GM12878 (cell line): Measurements from ENCODE around the gene CIP2A. TPM values are rescaled to one million over a fixed set of nuclear protein-coding genes. Genes with fewer than 3 reads are reported as not detected.

Experiments used
- BACH1 ChIP-seq: fragments of 450-650 bp; IDR thresholded peaks from 2 replicates; pipeline ENCODE4 v1.6.1; 2017; ENCODE audit warnings: mild to moderate bottlenecking, borderline replicate concordance
- IRF3 ChIP-seq: fragments of 450-650 bp; IDR thresholded peaks from 2 replicates; pipeline ENCODE4 v1.6.1; 2014; ENCODE audit warnings: mild to moderate bottlenecking
- MLLT1 ChIP-seq: fragments of 450-650 bp; IDR thresholded peaks from 2 replicates; pipeline ENCODE4 v1.6.1; 2016; ENCODE audit warnings: mild to moderate bottlenecking
- NFXL1 ChIP-seq: fragments of 450-650 bp; IDR thresholded peaks from 2 replicates; pipeline ENCODE4 v1.6.1; 2017; ENCODE audit warnings: antibody characterized with exemption, mild to moderate bottlenecking, borderline replicate concordance
- polyA plus RNA-seq, 11 experiments: library from polyadenylated mRNA; depleted of rRNA in 4 of 11; unstranded in 6 of 11; stranded (reverse) in 5 of 11; fragments of >200 nt; fragmentation: Nextera tagmentation in 4 of 11; fragmentation: Illumina TruSeq in 1 of 11; extraction: Ambion mirVana in 4 of 11; extraction: Trizol in 1 of 11; gene quantifications; 1 replicate in 1 of 11; 2 replicates in 10 of 11; pipeline versions ENCODE4 v1.2.1 to v1.2.3, GENCODE V29; 2011 to 2016; ENCODE audit warnings: inconsistent platforms in 2 of 11, missing spikeins in 2 of 11, low read depth in 1 of 11
- total RNA-seq, 4 experiments: library from RNA; depleted of rRNA in 3 of 4; stranded (reverse); fragments of >200 nt in 3 of 4; fragmentation: Illumina TruSeq in 1 of 4; extraction: Trizol in 1 of 4; gene quantifications; 2 replicates each; pipeline versions ENCODE4 v1.2.1 to v1.2.3, GENCODE V29; 2013 to 2021
- TF ChIP-seq, protein P1 (sequence below): fragments of 450-650 bp; formaldehyde crosslinking; IDR thresholded peaks from 2 replicates; pipeline ENCODE4 v1.5.0; 2022; ENCODE audit warnings: mild to moderate bottlenecking, missing genetic modification characterization

Gene CIP2A
- total and polyA plus RNA-seq, 10 of the 15 experiments (the other 5 are each of a cell fraction or from before 2014, with no cell fraction given), result 12.5 to 29.7 (median 26.5) TPM

DNA sequence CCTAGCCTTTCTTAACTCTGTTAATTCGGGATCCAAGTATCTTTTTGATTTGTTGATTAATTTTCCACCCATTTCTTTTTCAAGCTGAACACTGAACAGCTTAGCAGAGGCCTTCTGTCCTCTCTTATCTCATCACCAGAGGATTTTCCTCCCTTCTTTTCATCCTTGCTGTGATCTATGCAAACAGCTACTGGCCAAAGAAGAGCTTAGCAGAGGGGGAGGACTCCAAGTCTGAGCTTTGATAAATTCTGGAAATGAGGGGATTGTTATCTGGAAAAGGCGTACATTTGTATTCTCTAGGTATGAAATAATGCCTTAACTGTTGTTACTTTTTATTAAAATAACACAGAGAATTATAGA lies 13.7 kb upstream of the CIP2A start (continued):
- TF ChIP-seq, protein P1, sequence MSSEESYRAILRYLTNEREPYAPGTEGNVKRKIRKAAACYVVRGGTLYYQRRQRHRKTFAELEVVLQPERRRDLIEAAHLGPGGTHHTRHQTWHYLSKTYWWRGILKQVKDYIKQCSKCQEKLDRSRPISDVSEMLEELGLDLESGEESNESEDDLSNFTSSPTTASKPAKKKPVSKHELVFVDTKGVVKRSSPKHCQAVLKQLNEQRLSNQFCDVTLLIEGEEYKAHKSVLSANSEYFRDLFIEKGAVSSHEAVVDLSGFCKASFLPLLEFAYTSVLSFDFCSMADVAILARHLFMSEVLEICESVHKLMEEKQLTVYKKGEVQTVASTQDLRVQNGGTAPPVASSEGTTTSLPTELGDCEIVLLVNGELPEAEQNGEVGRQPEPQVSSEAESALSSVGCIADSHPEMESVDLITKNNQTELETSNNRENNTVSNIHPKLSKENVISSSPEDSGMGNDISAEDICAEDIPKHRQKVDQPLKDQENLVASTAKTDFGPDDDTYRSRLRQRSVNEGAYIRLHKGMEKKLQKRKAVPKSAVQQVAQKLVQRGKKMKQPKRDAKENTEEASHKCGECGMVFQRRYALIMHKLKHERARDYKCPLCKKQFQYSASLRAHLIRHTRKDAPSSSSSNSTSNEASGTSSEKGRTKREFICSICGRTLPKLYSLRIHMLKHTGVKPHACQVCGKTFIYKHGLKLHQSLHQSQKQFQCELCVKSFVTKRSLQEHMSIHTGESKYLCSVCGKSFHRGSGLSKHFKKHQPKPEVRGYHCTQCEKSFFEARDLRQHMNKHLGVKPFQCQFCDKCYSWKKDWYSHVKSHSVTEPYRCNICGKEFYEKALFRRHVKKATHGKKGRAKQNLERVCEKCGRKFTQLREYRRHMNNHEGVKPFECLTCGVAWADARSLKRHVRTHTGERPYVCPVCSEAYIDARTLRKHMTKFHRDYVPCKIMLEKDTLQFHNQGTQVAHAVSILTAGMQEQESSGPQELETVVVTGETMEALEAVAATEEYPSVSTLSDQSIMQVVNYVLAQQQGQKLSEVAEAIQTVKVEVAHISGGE (CRISPR knock-in tag), result no peak
- TF ChIP-seq MLLT1 (no peak), BACH1 (no peak), IRF3 (no peak), NFXL1 (no peak)
